Lung (tissue), 12 donors: ENCODE results near the gene TGFB1I1. TPM values are rescaled to one million over a fixed set of nuclear protein-coding genes. Genes with fewer than 3 reads are reported as not detected.
A peak's percentile ranks its signal among the peaks of the same experiment; 100 is the strongest.
"Not testable (repeated sequence)": the region's sequence is repeated elsewhere in the genome, so short reads cannot be mapped to it uniquely, and the experiment has no call there.

ENCODE experiments used
- ATAC-seq: fragments of 200-7000 bp; cut with Tn5 transposase; one replicate; pipeline ENCODE4 v1.9.1; 2020; ENCODE audit warnings: moderate number of reproducible peaks; ENCODE audit not compliant: insufficient read depth, low FRiP score
- DNase-seq, 3 donors: peaks; one replicate each; pipeline ENCODE4 v3.0.0-alpha.2; 2013 to 2017
- H3K27ac ChIP-seq, 2 donors: one replicate each; pipeline ENCODE4 v1.5.1; 2013; ENCODE audit warnings: mild to moderate bottlenecking in 2 of 2, moderate library complexity in 2 of 2, control low read depth in 1 of 2, inconsistent platforms in 1 of 2, low read depth in 1 of 2, low read length in 1 of 2
- H3K27me3 ChIP-seq, 3 donors: one replicate each; pipeline ENCODE4 v1.5.1; 2013; ENCODE audit warnings: low read length in 2 of 3; ENCODE audit not compliant: control insufficient read depth in 3 of 3, insufficient read depth in 3 of 3
- H3K36me3 ChIP-seq, 4 donors: one replicate each; pipeline ENCODE4 v1.5.1; 2013; ENCODE audit warnings: low read length in 4 of 4, mild to moderate bottlenecking in 1 of 4, moderate library complexity in 1 of 4; ENCODE audit not compliant: control insufficient read depth in 4 of 4, insufficient read depth in 4 of 4
- H3K4me1 ChIP-seq, 5 donors: one replicate each; pipeline ENCODE4 v1.5.1; 2013; ENCODE audit warnings: low read length in 5 of 5, mild to moderate bottlenecking in 2 of 5, moderate library complexity in 1 of 5; ENCODE audit not compliant: control insufficient read depth in 5 of 5, insufficient read depth in 5 of 5
- H3K4me3 ChIP-seq: one replicate; pipeline ENCODE4 v1.5.1; 2013; ENCODE audit warnings: mild to moderate bottlenecking, control low read depth, moderate library complexity
- H3K9ac ChIP-seq, 2 donors: one replicate each; pipeline ENCODE4 v1.5.1; 2013; ENCODE audit warnings: low read length in 2 of 2, control low read depth in 1 of 2; ENCODE audit not compliant: insufficient read depth in 1 of 2
- H3K9me3 ChIP-seq, 4 donors: one replicate each; pipeline ENCODE4 v1.5.1; 2013; ENCODE audit warnings: low read length in 3 of 4, mild to moderate bottlenecking in 1 of 4, moderate library complexity in 1 of 4; ENCODE audit not compliant: control insufficient read depth in 4 of 4, insufficient read depth in 3 of 4
- WGBS, 2 donors: extraction: QIAGEN DNeasy Blood & Tissue Kit; methylation state at CpG; one replicate each; pipeline ENCODE4 v1.1.7; 2013; 5-methylcytosine and 5-hydroxymethylcytosine counted together
- polyA plus RNA-seq, 2 donors: library from polyadenylated mRNA; stranded (reverse); fragments of 200-250 nt; gene quantifications; one replicate each; pipeline ENCODE4 v1.2.1, GENCODE V29; 2013
- total RNA-seq, 2 donors: library from RNA; depleted of rRNA in 1 of 2; stranded (reverse); fragments of >200 nt in 1 of 2; gene quantifications; one replicate each; pipeline ENCODE4 v1.2.1, GENCODE V29; 2014 to 2021
- TF ChIP-seq, protein P1 (sequence below): IDR thresholded peaks from 2 replicates; pipeline ENCODE4 v1.5.1; 2012; ENCODE audit warnings: mild to moderate bottlenecking; ENCODE audit errors: control extremely low read depth, extremely low read depth
- donor health status: control.
- donor health status: control.
- donor health status: Bipolar disorder and iron deficiency.
- donor health status: healthy.
- donor health status: DM: yes; HTN: yes; CAD: no.

The TGFB1I1 gene
- total and polyA plus RNA-seq, 4 donors = 25.1 to 58.9 (median 37.6) TPM

DNA sequence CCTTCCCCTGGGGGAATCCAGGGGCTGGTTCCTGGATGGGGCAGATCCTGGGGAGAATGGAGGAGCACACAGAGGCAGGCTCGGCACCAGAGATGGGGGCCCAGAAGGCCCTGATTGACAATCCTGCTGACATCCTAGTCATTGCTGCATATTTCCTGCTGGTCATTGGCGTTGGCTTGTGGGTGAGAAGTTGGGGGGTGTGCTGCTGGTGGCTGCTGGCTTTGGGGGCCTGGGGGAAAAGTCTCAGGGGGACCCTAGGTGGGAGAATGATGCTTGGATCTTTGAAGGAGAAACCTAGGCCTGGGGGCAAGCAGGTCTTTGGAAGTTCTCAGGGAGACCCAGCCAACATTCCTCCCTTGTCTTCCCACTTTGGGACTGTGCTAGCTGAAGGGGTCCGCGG lies 11.1 kb downstream of the TGFB1I1 start, which contains the start of gene SLC5A2:
TSS of gene SLC5A2 (plus strand) at position 43 of the 400 bp plus-strand sequence. CDS start at position 57, 14 bp downstream.
- Histone ChIP-seq H3K9ac (no peak within 1 kb of the TSS), H3K36me3 (peaks cover 0 to 2% (median 0%) of the 10 kb centered on the region in 4 donors), H3K4me1 (peaks cover 0 to 16% (median 5%) of the 10 kb centered on the region in 5 donors), H3K4me3 (no peak within 1 kb of the TSS), H3K9me3 (no peaks in the 10 kb centered on the region), H3K27ac (no peak within 1 kb of the TSS), H3K27me3 (no peaks in the 10 kb centered on the region)
- TF ChIP-seq, protein P1, sequence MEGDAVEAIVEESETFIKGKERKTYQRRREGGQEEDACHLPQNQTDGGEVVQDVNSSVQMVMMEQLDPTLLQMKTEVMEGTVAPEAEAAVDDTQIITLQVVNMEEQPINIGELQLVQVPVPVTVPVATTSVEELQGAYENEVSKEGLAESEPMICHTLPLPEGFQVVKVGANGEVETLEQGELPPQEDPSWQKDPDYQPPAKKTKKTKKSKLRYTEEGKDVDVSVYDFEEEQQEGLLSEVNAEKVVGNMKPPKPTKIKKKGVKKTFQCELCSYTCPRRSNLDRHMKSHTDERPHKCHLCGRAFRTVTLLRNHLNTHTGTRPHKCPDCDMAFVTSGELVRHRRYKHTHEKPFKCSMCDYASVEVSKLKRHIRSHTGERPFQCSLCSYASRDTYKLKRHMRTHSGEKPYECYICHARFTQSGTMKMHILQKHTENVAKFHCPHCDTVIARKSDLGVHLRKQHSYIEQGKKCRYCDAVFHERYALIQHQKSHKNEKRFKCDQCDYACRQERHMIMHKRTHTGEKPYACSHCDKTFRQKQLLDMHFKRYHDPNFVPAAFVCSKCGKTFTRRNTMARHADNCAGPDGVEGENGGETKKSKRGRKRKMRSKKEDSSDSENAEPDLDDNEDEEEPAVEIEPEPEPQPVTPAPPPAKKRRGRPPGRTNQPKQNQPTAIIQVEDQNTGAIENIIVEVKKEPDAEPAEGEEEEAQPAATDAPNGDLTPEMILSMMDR = no peak
- no peak for DNase-seq
- no peak for ATAC-seq
- 76 to 94% methylated on average over 4 of the region's 4 CpGs for WGBS, 2 donors

DNA sequence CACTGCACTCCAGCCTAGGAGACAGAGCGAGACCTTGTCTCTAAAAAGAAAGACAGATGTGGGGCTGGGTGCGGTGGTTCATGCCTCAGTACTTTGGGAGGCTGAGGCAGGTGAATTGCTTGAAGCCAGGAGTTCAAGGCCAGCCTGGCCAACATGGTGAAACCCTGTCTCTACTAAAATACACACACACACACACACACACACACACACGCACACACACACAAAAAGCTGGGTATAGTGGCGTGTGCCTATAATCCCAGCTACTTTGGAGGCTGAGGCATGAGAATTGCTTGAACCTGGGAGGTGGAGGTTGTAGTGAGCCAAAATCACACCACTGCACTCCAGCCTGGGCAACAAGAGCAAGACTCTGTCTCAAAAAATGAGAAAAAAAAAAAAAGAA lies 12.1 kb downstream of the TGFB1I1 start:
- H3K9me3 ChIP-seq, H3K36me3 ChIP-seq, H3K27ac ChIP-seq, H3K4me3 ChIP-seq, DNase-seq, ATAC-seq, H3K9ac ChIP-seq, H3K27me3 ChIP-seq: not testable (repeated sequence)
- 91 to 98% methylated on average over 4 of the region's 4 CpGs for WGBS, 2 donors
- peaks cover 0 to 23% (median 11%) of the 10 kb centered on the region in 5 donors for H3K4me1 ChIP-seq

DNA sequence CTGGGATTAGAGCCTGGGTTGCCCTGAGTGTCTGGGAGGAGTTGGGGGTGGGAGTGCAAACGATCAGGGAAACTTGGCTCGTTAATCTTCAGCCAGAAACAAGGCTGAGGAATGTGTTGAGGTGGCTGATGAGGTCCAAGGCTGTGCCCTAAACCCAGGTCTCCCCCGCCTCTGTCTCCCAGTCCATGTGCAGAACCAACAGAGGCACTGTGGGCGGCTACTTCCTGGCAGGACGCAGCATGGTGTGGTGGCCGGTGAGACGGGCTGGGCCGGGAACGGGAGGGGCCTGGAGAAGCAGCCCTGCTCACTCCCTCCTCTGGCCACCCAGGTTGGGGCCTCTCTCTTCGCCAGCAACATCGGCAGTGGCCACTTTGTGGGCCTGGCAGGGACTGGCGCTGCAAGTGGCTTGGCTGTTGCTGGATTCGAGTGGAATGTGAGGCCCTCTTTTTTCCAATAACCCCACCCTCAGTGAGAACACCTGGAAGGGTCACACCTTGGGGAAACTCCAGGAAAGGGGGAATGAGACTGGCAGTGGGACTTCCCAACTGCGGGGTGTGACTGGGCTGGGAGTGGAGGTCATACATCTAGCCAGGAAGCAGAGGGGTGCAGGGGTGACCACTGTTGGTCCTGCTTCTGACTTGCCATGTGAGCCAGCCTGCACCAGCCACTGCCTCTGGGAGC lies 12.7 kb downstream of the TGFB1I1 start:
- DNase-seq (peak; percentile 46 to 72 (median 70)), ATAC-seq (peak; percentile 74)
- Histone ChIP-seq H3K27me3 (no peaks in the 10 kb centered on the region), H3K27ac (peak overlapping the region in 1 of 2 donors; percentile 44), H3K9me3 (no peaks in the 10 kb centered on the region), H3K9ac (no peak overlapping the region), H3K4me3 (no peak overlapping the region), H3K4me1 (peaks cover 0 to 23% (median 11%) of the 10 kb centered on the region in 5 donors), H3K36me3 (peaks cover 0 to 1% (median 0%) of the 10 kb centered on the region in 4 donors)
- TF ChIP-seq, protein P1 = no peak
- WGBS, 2 donors = 47 to 59% methylated on average over 14 of the region's 14 CpGs

DNA sequence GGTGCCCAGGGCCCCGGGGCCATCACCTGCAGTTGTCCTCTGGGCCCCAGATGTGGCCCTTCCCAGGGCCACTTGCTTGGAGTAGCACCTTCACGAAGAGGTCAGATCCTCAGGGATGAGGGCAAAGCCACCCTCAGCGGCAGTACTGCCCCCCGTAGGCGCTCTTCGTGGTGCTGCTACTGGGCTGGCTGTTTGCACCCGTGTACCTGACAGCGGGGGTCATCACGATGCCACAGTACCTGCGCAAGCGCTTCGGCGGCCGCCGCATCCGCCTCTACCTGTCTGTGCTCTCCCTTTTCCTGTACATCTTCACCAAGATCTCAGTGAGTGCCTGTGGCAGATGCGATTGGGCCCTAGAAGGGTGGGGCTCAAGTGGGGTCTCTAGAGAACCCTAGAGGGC lies 13.6 kb downstream of the TGFB1I1 start:
- ATAC-seq (no peak), DNase-seq (no peak)
- Histone ChIP-seq H3K9me3 (no peaks in the 10 kb centered on the region), H3K9ac (no peak overlapping the region), H3K4me1 (peaks cover 0 to 23% (median 11%) of the 10 kb centered on the region in 5 donors), H3K36me3 (peaks cover 0 to 10% (median 3%) of the 10 kb centered on the region in 4 donors), H3K4me3 (no peak overlapping the region), H3K27ac (peak overlapping the region in 1 of 2 donors; percentile 44), H3K27me3 (no peaks in the 10 kb centered on the region)
- TF ChIP-seq, protein P1 = no peak
- 94 to 95% methylated on average over 17 of the region's 17 CpGs for WGBS, 2 donors
